ENCODE data around the gene CDNF. TPM values are rescaled to one million over a fixed set of nuclear protein-coding genes. Genes with fewer than 3 reads are reported as not detected.

CDNF gene
- total and polyA plus RNA-seq, 8 donors: 1.3 to 6.5 (median 4.1) TPM

- Histone ChIP-seq H3K27ac (no peak overlapping the region), H3K9me3 (no peaks in the 10 kb centered on the region), H3K4me3 (no peak overlapping the region), H3K36me3 (peaks cover 0 to under 1% (median 0%) of the 10 kb centered on the region in 3 donors), H3K4me1 (peaks cover 0 to 13% (median 6%) of the 10 kb centered on the region in 3 donors), H3K27me3 (no peaks in the 10 kb centered on the region)
- intact Hi-C loops (cut with DNase I): no loop called here
- TF ChIP-seq CTCF (IDR thresholded peaks at IDR 0.05): no peak
- FAIRE-seq (no peak), DNase-seq (no peak), ATAC-seq (no peak)
- WGBS, 2 donors: 95 to 100% methylated on average over 2 of the region's 2 CpGs
Observed at GRCh38 chr10:14836208-14836607, 1.6 kb downstream of the CDNF start.

- Histone ChIP-seq H3K4me1 (peaks cover 0 to 7% (median 6%) of the 10 kb centered on the region in 3 donors), H3K27me3 (no peaks in the 10 kb centered on the region), H3K36me3 (no peaks in the 10 kb centered on the region), H3K27ac (no peak overlapping the region), H3K4me3 (no peak overlapping the region), H3K9me3 (no peaks in the 10 kb centered on the region)
- FAIRE-seq (no peak), DNase-seq (no peak), ATAC-seq (no peak)
- WGBS, 2 donors: 77 to 80% methylated on average over 3 of the region's 3 CpGs
- intact Hi-C loops (cut with DNase I): no loop called here
- TF ChIP-seq CTCF (IDR thresholded peaks at IDR 0.05): no peak
Observed at GRCh38 chr10:14833106-14833505, 4.7 kb downstream of the CDNF start.

- FAIRE-seq (no peak), DNase-seq (no peak), ATAC-seq (no peak)
- H3K27ac ChIP-seq: no peak overlapping the region
- WGBS, 2 donors: 23 to 70% methylated on average over 1 of the region's 1 CpG
- no peak overlapping the region for H3K4me3 ChIP-seq
- peaks cover 4 to 9% (median 8%) of the 10 kb centered on the region in 3 donors for H3K4me1 ChIP-seq
- no peaks in the 10 kb centered on the region for H3K27me3 ChIP-seq
- TF ChIP-seq CTCF (IDR thresholded peaks at IDR 0.05): no peak
- no peaks in the 10 kb centered on the region for H3K36me3 ChIP-seq
- intact Hi-C loops (cut with DNase I): loop anchor here in 1 of 3 donors (10.0 kb wide), 2 partner anchors 281 to 321 kb away; no protein-coding TSS in a partner anchor
- no peaks in the 10 kb centered on the region for H3K9me3 ChIP-seq
Observed at GRCh38 chr10:14826076-14826829, 11.6 kb downstream of the CDNF start.

GRCh38 chr10:14823966-14824365 is 13.9 kb downstream of the CDNF start:
- Histone ChIP-seq H3K4me3 (no peak overlapping the region), H3K9me3 (no peaks in the 10 kb centered on the region), H3K27ac (no peak overlapping the region), H3K4me1 (peaks cover 4 to 9% (median 8%) of the 10 kb centered on the region in 3 donors), H3K36me3 (no peaks in the 10 kb centered on the region), H3K27me3 (no peaks in the 10 kb centered on the region)
- intact Hi-C loops (cut with DNase I): loop anchor here in 1 of 3 donors (10.0 kb wide), 2 partner anchors 279 to 319 kb away; no protein-coding TSS in a partner anchor
- no peak for FAIRE-seq
- WGBS, 2 donors: 88 to 90% methylated on average over 3 of the region's 3 CpGs
- TF ChIP-seq CTCF (IDR thresholded peaks at IDR 0.05): no peak
- ATAC-seq: no peak
- no peak for DNase-seq
